ENCODE results near the gene TSGA10. TPM values are rescaled to one million over a fixed set of nuclear protein-coding genes. Genes with fewer than 3 reads are reported as not detected.
A peak's percentile ranks its signal among the peaks of the same experiment; 100 is the strongest.

TSGA10 gene
- total and polyA plus RNA-seq, 2 experiments from 2014 or later: 6.4 to 24.2 TPM

DNA sequence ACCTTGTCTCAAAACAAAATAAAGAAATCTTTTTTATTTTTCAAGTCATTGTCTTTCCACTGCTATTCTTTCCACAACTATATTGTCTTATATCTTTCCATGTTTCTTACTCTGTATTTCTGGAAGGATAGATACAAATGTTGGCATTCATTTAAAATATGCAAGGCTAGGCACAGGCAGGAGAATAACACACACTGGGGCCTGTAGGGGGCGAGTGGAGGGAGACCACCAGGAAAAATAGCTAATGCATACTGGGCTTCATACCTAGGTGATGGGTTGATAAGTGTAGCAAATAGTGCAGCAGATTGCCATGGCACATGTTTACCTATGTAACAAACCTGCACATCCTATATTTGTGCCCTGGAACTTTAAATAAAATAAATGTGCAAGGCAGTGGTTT is 35.8 kb upstream of the TSGA10 start:
- Mint-ChIP-seq H3K27me3 (ENCODE audit: insufficient read depth, low read depth, poor library complexity) (no peaks in the 10 kb centered on the region), H3K4me3 (no peak overlapping the region), H3K36me3 (ENCODE audit: low read depth) (peaks cover 68% of the 10 kb centered on the region), H3K27ac (no peak overlapping the region), H3K4me1 (no peaks in the 10 kb centered on the region), H3K9me3 (no peaks in the 10 kb centered on the region)
- ATAC-seq (no peak), DNase-seq (ENCODE audit: low spot score) (peak; percentile 9)
- peaks cover 31% of the 10 kb centered on the region for H3K36me3 ChIP-seq (ENCODE audit: insufficient read depth)
- no peak overlapping the region for H2AFZ ChIP-seq
- H3K4me2 ChIP-seq: no peak overlapping the region
- H4K20me1 ChIP-seq (replicated peaks; ENCODE audit: insufficient read depth): peaks cover 15% of the 10 kb centered on the region
- H3K79me2 ChIP-seq (replicated peaks; ENCODE audit: insufficient read depth): peaks cover 48% of the 10 kb centered on the region
- 0 out of 2 replicates have a peak, but pooled peaks cover 2% of the 10 kb centered on the region for H3K9me2 ChIP-seq (ENCODE audit: insufficient read depth)
- no peak overlapping the region for H3K27ac ChIP-seq (ENCODE audit: low read depth)
- H3K4me1 ChIP-seq (ENCODE audit: insufficient read depth): no peaks in the 10 kb centered on the region
- no peaks in the 10 kb centered on the region for H3F3A ChIP-seq (replicated peaks; ENCODE audit: low read depth)
- no peaks in the 10 kb centered on the region for H3K27me3 ChIP-seq (ENCODE audit: insufficient read depth)
- no peak for TF ChIP-seq POLR2AphosphoS5 (IDR thresholded peaks at IDR 0.05; ENCODE audit: low read depth)
- TF ChIP-seq ZNF114 (CRISPR knock-in tag; IDR thresholded peaks at IDR 0.05): no peak
- no peak for TF ChIP-seq JUNB (IDR thresholded peaks at IDR 0.05; ENCODE audit: unreplicated experiment)
- TF ChIP-seq EZH2 (IDR thresholded peaks at IDR 0.05; ENCODE audit: low read depth, unreplicated experiment): no peak
- no peak for TF ChIP-seq EZH2phosphoT487 (IDR thresholded peaks at IDR 0.05; ENCODE audit: unreplicated experiment)
- TF ChIP-seq, protein P1, sequence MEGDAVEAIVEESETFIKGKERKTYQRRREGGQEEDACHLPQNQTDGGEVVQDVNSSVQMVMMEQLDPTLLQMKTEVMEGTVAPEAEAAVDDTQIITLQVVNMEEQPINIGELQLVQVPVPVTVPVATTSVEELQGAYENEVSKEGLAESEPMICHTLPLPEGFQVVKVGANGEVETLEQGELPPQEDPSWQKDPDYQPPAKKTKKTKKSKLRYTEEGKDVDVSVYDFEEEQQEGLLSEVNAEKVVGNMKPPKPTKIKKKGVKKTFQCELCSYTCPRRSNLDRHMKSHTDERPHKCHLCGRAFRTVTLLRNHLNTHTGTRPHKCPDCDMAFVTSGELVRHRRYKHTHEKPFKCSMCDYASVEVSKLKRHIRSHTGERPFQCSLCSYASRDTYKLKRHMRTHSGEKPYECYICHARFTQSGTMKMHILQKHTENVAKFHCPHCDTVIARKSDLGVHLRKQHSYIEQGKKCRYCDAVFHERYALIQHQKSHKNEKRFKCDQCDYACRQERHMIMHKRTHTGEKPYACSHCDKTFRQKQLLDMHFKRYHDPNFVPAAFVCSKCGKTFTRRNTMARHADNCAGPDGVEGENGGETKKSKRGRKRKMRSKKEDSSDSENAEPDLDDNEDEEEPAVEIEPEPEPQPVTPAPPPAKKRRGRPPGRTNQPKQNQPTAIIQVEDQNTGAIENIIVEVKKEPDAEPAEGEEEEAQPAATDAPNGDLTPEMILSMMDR (conservative IDR thresholded peaks at IDR 0.05; ENCODE audit: low read depth in 2 of 2): peak; percentile 35 to 45
- TF ChIP-seq CREB1 (CRISPR knock-in tag; IDR thresholded peaks at IDR 0.05; ENCODE audit: low read depth): no peak
- no peak for TF ChIP-seq ETS1 (IDR thresholded peaks at IDR 0.05)
- no peak overlapping the region for H3K4me3 ChIP-seq

- peaks cover 18% of the 10 kb centered on the region for H4K20me1 ChIP-seq (replicated peaks; ENCODE audit: insufficient read depth)
- peaks cover 70% of the 10 kb centered on the region for H3K79me2 ChIP-seq (replicated peaks; ENCODE audit: insufficient read depth)
- no peaks in the 10 kb centered on the region for H3K9me3 Mint-ChIP-seq
- peaks cover 22% of the 10 kb centered on the region for H3K36me3 ChIP-seq (ENCODE audit: insufficient read depth)
- no peaks in the 10 kb centered on the region for H3K27me3 Mint-ChIP-seq (ENCODE audit: insufficient read depth, low read depth, poor library complexity)
- no peak overlapping the region; the same call in 1 of the 2 replicates for H3K27ac ChIP-seq (ENCODE audit: low read depth)
- H3K27ac Mint-ChIP-seq: no peak overlapping the region
- ATAC-seq (no peak), DNase-seq (ENCODE audit: low spot score) (no peak)
- no peaks in the 10 kb centered on the region for H3K4me1 ChIP-seq (ENCODE audit: insufficient read depth)
- no peaks in the 10 kb centered on the region; the same call in 2 of the 3 replicates for H3K4me1 Mint-ChIP-seq
- H3F3A ChIP-seq (replicated peaks; ENCODE audit: low read depth): no peaks in the 10 kb centered on the region
- H3K4me2 ChIP-seq: no peak overlapping the region
- no peak overlapping the region for H2AFZ ChIP-seq
- peaks cover 65% of the 10 kb centered on the region for H3K36me3 Mint-ChIP-seq (ENCODE audit: low read depth)
- H3K4me3 Mint-ChIP-seq: no peak overlapping the region
- no peaks in the 10 kb centered on the region for H3K27me3 ChIP-seq (ENCODE audit: insufficient read depth)
- peaks cover 2% of the 10 kb centered on the region; the same call in 1 of the 2 replicates for H3K9me2 ChIP-seq (ENCODE audit: insufficient read depth)
- no peak overlapping the region for H3K4me3 ChIP-seq
- no peak for TF ChIP-seq STAT1 (IDR thresholded peaks at IDR 0.05; ENCODE audit: unreplicated experiment)
- no peak for TF ChIP-seq ZNF462 (CRISPR knock-in tag; IDR thresholded peaks at IDR 0.05)
- TF ChIP-seq ETS1 (IDR thresholded peaks at IDR 0.05): no peak
- TF ChIP-seq ZNF114 (CRISPR knock-in tag; IDR thresholded peaks at IDR 0.05): no peak
- no peak for TF ChIP-seq ZNF331 (CRISPR knock-in tag; IDR thresholded peaks at IDR 0.05; ENCODE audit: low read depth)
- no peak for TF ChIP-seq EZH2phosphoT487 (IDR thresholded peaks at IDR 0.05; ENCODE audit: unreplicated experiment)
- TF ChIP-seq JUNB (IDR thresholded peaks at IDR 0.05; ENCODE audit: unreplicated experiment): no peak
- no peak for TF ChIP-seq CREB1 (CRISPR knock-in tag; IDR thresholded peaks at IDR 0.05; ENCODE audit: low read depth)
Measured at GRCh38 chr2:99188357-99188756, 33.6 kb upstream of the TSGA10 start.

Measured in GM23338 (cell line).